MCF 10A (cell line): ENCODE results near the gene APIP. TPM values are rescaled to one million over a fixed set of nuclear protein-coding genes. Genes with fewer than 3 reads are reported as not detected.
A peak's percentile ranks its signal among the peaks of the same experiment; 100 is the strongest.

ENCODE experiments used
- BruUV-seq: library from RNA; stranded (reverse); fragments of 400-500 nt; replicated peaks from 2 replicates; lab custom pipeline; 2021; lab: Mats Ljungman, UMichigan
- CTCF ChIA-PET: fragments of 300-600 bp; sonication (Branson Sonifier 250); formaldehyde crosslinking; extraction: SDS; loops from one replicate; lab custom pipeline; 2021; ENCODE audit warnings: antibody characterized with exemption, inconsistent platforms; lab: Yijun Ruan, JAX
- POLR2A ChIA-PET: fragments of 300-600, 350-650 bp; sonication (Branson Sonifier 250); formaldehyde crosslinking; extraction: SDS; loops from one replicate; lab custom pipeline; 2020; ENCODE audit warnings: antibody characterized with exemption, inconsistent platforms; lab: Yijun Ruan, JAX
- DNase-seq: peaks from one replicate; pipeline ENCODE4 v3.0.0-alpha.2; 2018; ENCODE audit not compliant: unreplicated experiment
- H3K27ac Mint-ChIP-seq: one replicate; pipeline ENCODE4 v1.8.0; 2022; ENCODE audit warnings: mild to moderate bottlenecking, low read depth, mixed read lengths; ENCODE audit not compliant: unreplicated experiment
- H3K27me3 Mint-ChIP-seq: one replicate; pipeline ENCODE4 v1.8.0; 2022; ENCODE audit warnings: mixed read lengths; ENCODE audit not compliant: insufficient read depth, unreplicated experiment
- H3K36me3 Mint-ChIP-seq: one replicate; pipeline ENCODE4 v1.8.0; 2022; ENCODE audit warnings: mild to moderate bottlenecking, moderate library complexity, mixed read lengths; ENCODE audit not compliant: insufficient read depth, unreplicated experiment
- H3K4me1 Mint-ChIP-seq: one replicate; pipeline ENCODE4 v1.8.0; 2022; ENCODE audit warnings: mixed read lengths; ENCODE audit not compliant: insufficient read depth, unreplicated experiment
- H3K4me3 Mint-ChIP-seq: one replicate; pipeline ENCODE4 v1.8.0; 2022; ENCODE audit warnings: mild to moderate bottlenecking, moderate library complexity, mixed read lengths; ENCODE audit not compliant: unreplicated experiment
- H3K9me3 Mint-ChIP-seq: one replicate; pipeline ENCODE4 v1.8.0; 2022; ENCODE audit warnings: mixed read lengths; ENCODE audit not compliant: unreplicated experiment
- intact Hi-C: fragments of 100-400 bp; cut with micrococcal nuclease; formaldehyde crosslinking; loops from 2 replicates; pipeline ENCODE4 v1.14.1; 2022
- total RNA-seq: library from RNA; stranded (reverse); gene quantifications from 2 replicates; pipeline ENCODE4 v1.2.3, GENCODE V29; 2022
- TF ChIP-seq, protein P1 (sequence below): fragments of 200-600 bp; IDR thresholded peaks from one replicate; pipeline ENCODE4 v1.8.0; 2022; ENCODE audit warnings: antibody characterized with exemption, mild to moderate bottlenecking; ENCODE audit not compliant: unreplicated experiment

Gene APIP
- total RNA-seq, 1 experiment from 2014 or later = 36.9 TPM

DNA sequence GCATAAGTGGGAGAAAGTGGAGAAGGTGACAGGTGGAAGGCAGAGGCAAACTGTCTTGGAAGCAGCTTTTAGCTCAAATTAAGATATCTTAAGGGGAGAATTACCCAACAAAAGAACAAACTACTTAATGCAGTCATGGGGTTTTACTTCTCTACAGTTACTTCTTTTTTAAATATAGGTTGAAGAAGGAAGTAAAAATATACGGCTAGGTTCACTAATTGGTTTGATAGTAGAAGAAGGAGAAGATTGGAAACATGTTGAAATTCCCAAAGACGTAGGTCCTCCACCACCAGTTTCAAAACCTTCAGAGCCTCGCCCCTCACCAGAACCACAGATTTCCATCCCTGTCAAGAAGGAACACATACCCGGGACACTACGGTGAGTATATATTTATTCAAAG is 41.0 kb upstream of the APIP start:
- ChIA-PET CTCF (interaction anchor here (0.6 to 1.1 kb wide), 2 partner anchors 8 to 9 kb away, joined by 3 to 4 read pairs; no protein-coding TSS in a partner anchor), POLR2A (interaction anchor here (0.6 to 1.5 kb wide), 2 partner anchors 11 to 242 kb away, joined by 3 to 5 read pairs; no protein-coding TSS in a partner anchor)
- intact Hi-C loops = no loop called here
- Mint-ChIP-seq H3K9me3 (no peaks in the 10 kb centered on the region), H3K36me3 (peaks cover 41% of the 10 kb centered on the region), H3K27me3 (no peaks in the 10 kb centered on the region), H3K4me1 (peaks cover 5% of the 10 kb centered on the region), H3K4me3 (no peak overlapping the region), H3K27ac (no peak overlapping the region)
- BruUV-seq = no TSS peak
- TF ChIP-seq, protein P1, sequence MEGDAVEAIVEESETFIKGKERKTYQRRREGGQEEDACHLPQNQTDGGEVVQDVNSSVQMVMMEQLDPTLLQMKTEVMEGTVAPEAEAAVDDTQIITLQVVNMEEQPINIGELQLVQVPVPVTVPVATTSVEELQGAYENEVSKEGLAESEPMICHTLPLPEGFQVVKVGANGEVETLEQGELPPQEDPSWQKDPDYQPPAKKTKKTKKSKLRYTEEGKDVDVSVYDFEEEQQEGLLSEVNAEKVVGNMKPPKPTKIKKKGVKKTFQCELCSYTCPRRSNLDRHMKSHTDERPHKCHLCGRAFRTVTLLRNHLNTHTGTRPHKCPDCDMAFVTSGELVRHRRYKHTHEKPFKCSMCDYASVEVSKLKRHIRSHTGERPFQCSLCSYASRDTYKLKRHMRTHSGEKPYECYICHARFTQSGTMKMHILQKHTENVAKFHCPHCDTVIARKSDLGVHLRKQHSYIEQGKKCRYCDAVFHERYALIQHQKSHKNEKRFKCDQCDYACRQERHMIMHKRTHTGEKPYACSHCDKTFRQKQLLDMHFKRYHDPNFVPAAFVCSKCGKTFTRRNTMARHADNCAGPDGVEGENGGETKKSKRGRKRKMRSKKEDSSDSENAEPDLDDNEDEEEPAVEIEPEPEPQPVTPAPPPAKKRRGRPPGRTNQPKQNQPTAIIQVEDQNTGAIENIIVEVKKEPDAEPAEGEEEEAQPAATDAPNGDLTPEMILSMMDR = no peak
- DNase-seq = no peak

DNA sequence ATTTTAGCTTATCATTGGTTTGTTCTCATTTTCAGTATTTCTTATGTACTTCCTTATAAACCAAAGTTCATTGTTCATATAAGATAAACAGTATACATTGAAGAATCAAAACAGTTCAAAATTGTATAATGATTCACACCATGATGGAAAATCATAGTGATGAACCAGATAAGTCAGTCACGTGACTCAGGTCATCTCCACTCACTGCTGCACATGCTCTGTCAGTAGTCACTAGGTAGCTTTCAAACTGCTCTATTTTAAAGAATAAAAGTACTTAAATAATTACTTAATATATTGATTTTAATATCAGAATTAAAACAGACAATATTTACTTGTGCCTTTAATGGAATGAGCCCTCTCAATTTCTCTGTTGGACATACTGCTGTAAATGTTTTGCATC is 37.8 kb upstream of the APIP start:
- intact Hi-C loops = no loop called here
- no peak for DNase-seq
- ChIA-PET CTCF (interaction anchor here (0.5 to 1.3 kb wide), 4 partner anchors 34 to 451 kb away, joined by 3 to 4 read pairs (median 3); no protein-coding TSS in a partner anchor), POLR2A (no interaction called here)
- H3K36me3 Mint-ChIP-seq = peaks cover 28% of the 10 kb centered on the region
- H3K27ac Mint-ChIP-seq = no peak overlapping the region
- no peaks in the 10 kb centered on the region for H3K4me1 Mint-ChIP-seq
- no peak overlapping the region for H3K4me3 Mint-ChIP-seq
- TF ChIP-seq, protein P1 = no peak
- H3K27me3 Mint-ChIP-seq = no peaks in the 10 kb centered on the region
- BruUV-seq = no TSS peak
- H3K9me3 Mint-ChIP-seq = no peaks in the 10 kb centered on the region

DNA sequence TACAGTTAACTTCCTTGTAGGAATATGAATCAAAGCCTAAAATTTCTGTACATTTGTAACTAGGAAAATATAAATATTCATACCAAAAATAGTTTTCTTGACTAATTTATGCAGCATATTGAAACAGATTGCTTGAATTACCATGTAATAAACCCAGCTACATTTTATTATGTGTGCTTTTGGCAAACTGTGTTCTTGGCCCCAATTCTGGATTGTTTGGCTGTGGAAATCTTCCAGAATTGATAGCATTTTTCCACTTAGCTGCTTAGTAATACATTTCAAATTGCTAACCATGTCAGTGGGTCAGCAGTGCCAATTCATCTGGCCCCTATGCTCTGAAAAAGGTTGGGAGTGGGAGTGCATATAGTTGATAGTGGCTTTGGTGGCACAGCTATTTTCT is 32.5 kb upstream of the APIP start:
- H3K27me3 Mint-ChIP-seq = no peaks in the 10 kb centered on the region
- DNase-seq = no peak
- intact Hi-C loops = no loop called here
- H3K27ac Mint-ChIP-seq = no peak overlapping the region
- no peak overlapping the region for H3K4me3 Mint-ChIP-seq
- ChIA-PET CTCF (interaction anchor here (1.0 to 1.2 kb wide), 2 partner anchors 8 to 439 kb away, joined by 3 read pairs; no protein-coding TSS in a partner anchor), POLR2A (interaction anchor here (0.7 to 0.9 kb wide), 2 partner anchors 15 to 31 kb away, joined by 3 to 5 read pairs; no protein-coding TSS in a partner anchor)
- BruUV-seq = TSS peak; percentile 5
- peaks cover 25% of the 10 kb centered on the region for H3K36me3 Mint-ChIP-seq
- no peaks in the 10 kb centered on the region for H3K9me3 Mint-ChIP-seq
- H3K4me1 Mint-ChIP-seq = no peaks in the 10 kb centered on the region
- TF ChIP-seq, protein P1 = no peak

DNA sequence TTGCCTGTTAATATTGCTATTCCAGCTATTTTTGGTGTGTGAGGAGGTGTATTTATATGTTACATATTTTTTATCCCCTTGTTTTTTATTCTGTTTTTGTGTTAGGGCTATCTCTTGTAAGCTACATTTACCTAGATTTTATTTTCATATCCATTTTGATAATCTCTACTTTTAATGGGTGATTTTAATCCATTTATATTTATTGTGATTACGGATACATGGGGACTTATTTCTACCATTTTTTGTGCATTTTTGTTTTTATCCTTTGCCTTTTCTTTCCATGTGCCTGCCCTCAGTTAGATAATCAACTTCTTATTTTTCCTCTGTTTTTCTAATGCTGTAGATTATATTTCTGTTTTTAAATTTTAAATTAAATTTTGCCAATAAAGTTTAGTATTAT is 28.5 kb upstream of the APIP start:
- Mint-ChIP-seq H3K27ac (no peak overlapping the region), H3K9me3 (no peaks in the 10 kb centered on the region), H3K4me3 (no peak overlapping the region), H3K27me3 (no peaks in the 10 kb centered on the region), H3K4me1 (no peaks in the 10 kb centered on the region), H3K36me3 (peaks cover 15% of the 10 kb centered on the region)
- no peak for DNase-seq
- no TSS peak for BruUV-seq
- POLR2A ChIA-PET = interaction anchor here (0.9 kb wide), 1 partner anchor 13 kb away, joined by 3 read pairs; no protein-coding TSS in a partner anchor
- CTCF ChIA-PET = interaction anchor here (0.7 kb wide), 1 partner anchor 115 kb away, joined by 3 read pairs; no protein-coding TSS in a partner anchor
- TF ChIP-seq, protein P1 = no peak
- intact Hi-C loops = no loop called here
